ENCODE measurements around the gene KRTAP5-6.
A peak's percentile ranks its signal among the peaks of the same experiment; 100 is the strongest.

The KRTAP5-6 gene

GRCh38 chr11:1694064-1694845 lies 2.7 kb upstream of the KRTAP5-6 start:
- Histone ChIP-seq H3K9me3 (ENCODE audit: insufficient read depth, low read depth, low read length) (no peaks in the 10 kb centered on the region), H3K9ac (ENCODE audit: low read depth, low read length, poor library complexity, severe bottlenecking) (peak overlapping the region; percentile 82), H3K4me1 (ENCODE audit: insufficient read depth, low read length, poor library complexity, severe bottlenecking) (peaks cover 19% of the 10 kb centered on the region), H2AFZ (ENCODE audit: low read length) (peak overlapping the region; percentile 88; the same call in 1 of the 2 replicates), H3K9me2 (replicated peaks; ENCODE audit: low read depth, low read length) (no peaks in the 10 kb centered on the region), H3K27me3 (ENCODE audit: insufficient read depth, low read length, poor library complexity, severe bottlenecking) (no peaks in the 10 kb centered on the region), H3K36me3 (ENCODE audit: insufficient read depth, low read length) (no peaks in the 10 kb centered on the region), H3K4me2 (ENCODE audit: low read depth, low read length, poor library complexity, severe bottlenecking) (peak overlapping the region; percentile 91), H3K79me2 (ENCODE audit: insufficient read depth, low read length) (no peaks in the 10 kb centered on the region), H3K4me3 (ENCODE audit: low read length, poor library complexity, severe bottlenecking) (peak overlapping the region; percentile 76), H3F3A (ENCODE audit: low read depth) (no peaks in the 10 kb centered on the region), H4K20me1 (ENCODE audit: insufficient read depth, low read length, poor library complexity, severe bottlenecking) (no peaks in the 10 kb centered on the region)
- no peak for TF ChIP-seq EZH2phosphoT487 (IDR thresholded peaks at IDR 0.05; ENCODE audit: borderline replicate concordance)
- TF ChIP-seq CTCF (conservative IDR thresholded peaks at IDR 0.05; ENCODE audit: low read length) = peak; percentile 82

- H2AFZ ChIP-seq (ENCODE audit: low read length) = no peak overlapping the region
- H3F3A ChIP-seq (ENCODE audit: low read depth) = no peaks in the 10 kb centered on the region
- no peaks in the 10 kb centered on the region for H3K9me2 ChIP-seq (replicated peaks; ENCODE audit: low read depth, low read length)
- H3K79me2 ChIP-seq (ENCODE audit: insufficient read depth, low read length) = no peaks in the 10 kb centered on the region
- H4K20me1 ChIP-seq (ENCODE audit: insufficient read depth, low read length, poor library complexity, severe bottlenecking) = no peaks in the 10 kb centered on the region
- peaks cover 26% of the 10 kb centered on the region for H3K4me1 ChIP-seq (ENCODE audit: insufficient read depth, low read length, poor library complexity, severe bottlenecking)
- no peaks in the 10 kb centered on the region for H3K9me3 ChIP-seq (ENCODE audit: insufficient read depth, low read depth, low read length)
- no peaks in the 10 kb centered on the region for H3K27me3 ChIP-seq (ENCODE audit: insufficient read depth, low read length, poor library complexity, severe bottlenecking)
- TF ChIP-seq CTCF (conservative IDR thresholded peaks at IDR 0.05; ENCODE audit: low read length) = no peak
- no peak for TF ChIP-seq EZH2phosphoT487 (IDR thresholded peaks at IDR 0.05; ENCODE audit: borderline replicate concordance)
- no peak overlapping the region for H3K9ac ChIP-seq (ENCODE audit: low read depth, low read length, poor library complexity, severe bottlenecking)
- H3K4me2 ChIP-seq (ENCODE audit: low read depth, low read length, poor library complexity, severe bottlenecking) = no peak overlapping the region
- no peak overlapping the region for H3K4me3 ChIP-seq (ENCODE audit: low read length, poor library complexity, severe bottlenecking)
- H3K36me3 ChIP-seq (ENCODE audit: insufficient read depth, low read length) = no peaks in the 10 kb centered on the region
These were observed 2.0 kb upstream of the KRTAP5-6 start for GRCh38 chr11:1694846-1695547.

- no peak overlapping the region for H3K9ac ChIP-seq (ENCODE audit: low read depth, low read length, poor library complexity, severe bottlenecking)
- H3K79me2 ChIP-seq (ENCODE audit: insufficient read depth, low read length) = no peaks in the 10 kb centered on the region
- H3K36me3 ChIP-seq (ENCODE audit: insufficient read depth, low read length) = no peaks in the 10 kb centered on the region
- no peak overlapping the region for H3K4me3 ChIP-seq (ENCODE audit: low read length, poor library complexity, severe bottlenecking)
- peaks cover 6% of the 10 kb centered on the region for H3F3A ChIP-seq (ENCODE audit: low read depth)
- no peaks in the 10 kb centered on the region for H3K9me2 ChIP-seq (replicated peaks; ENCODE audit: low read depth, low read length)
- H4K20me1 ChIP-seq (ENCODE audit: insufficient read depth, low read length, poor library complexity, severe bottlenecking) = no peaks in the 10 kb centered on the region
- no peaks in the 10 kb centered on the region for H3K9me3 ChIP-seq (ENCODE audit: insufficient read depth, low read depth, low read length)
- H3K4me1 ChIP-seq (ENCODE audit: insufficient read depth, low read length, poor library complexity, severe bottlenecking) = peaks cover 32% of the 10 kb centered on the region
- no peak overlapping the region for H3K4me2 ChIP-seq (ENCODE audit: low read depth, low read length, poor library complexity, severe bottlenecking)
- H3K27me3 ChIP-seq (ENCODE audit: insufficient read depth, low read length, poor library complexity, severe bottlenecking) = no peaks in the 10 kb centered on the region
- no peak for TF ChIP-seq EZH2phosphoT487 (IDR thresholded peaks at IDR 0.05; ENCODE audit: borderline replicate concordance)
- no peak for TF ChIP-seq CTCF (conservative IDR thresholded peaks at IDR 0.05; ENCODE audit: low read length)
- no peak overlapping the region for H2AFZ ChIP-seq (ENCODE audit: low read length)
These were observed 1.4 kb upstream of the KRTAP5-6 start for GRCh38 chr11:1695548-1696108.
